Measurements from ENCODE around the gene CHD5. TPM values are rescaled to one million over a fixed set of nuclear protein-coding genes. Genes with fewer than 3 reads are reported as not detected.
"Not testable (repeated sequence)": the region's sequence is repeated elsewhere in the genome, so short reads cannot be mapped to it uniquely, and the experiment has no call there.

The CHD5 gene
- total RNA-seq, 1 donor from 2014 or later, result 0.16 TPM

- Mint-ChIP-seq H3K27me3 (ENCODE audit: low read depth) (no peaks in the 10 kb centered on the region), H3K36me3 (ENCODE audit: low read depth) (no peaks in the 10 kb centered on the region), H3K4me3 (no peak overlapping the region), H3K4me1 (no peaks in the 10 kb centered on the region), H3K9me3 (no peaks in the 10 kb centered on the region), H3K27ac (ENCODE audit: unreplicated experiment) (peak overlapping the region; percentile 35)
- TF ChIP-seq CTCF (conservative IDR thresholded peaks at IDR 0.05), result no peak
- DNase-seq (ENCODE audit: low read depth, low spot score), result no peak
Observed at GRCh38 chr1:6069573-6069972, 110.5 kb downstream of the CHD5 start.

GRCh38 chr1:6068932-6069331 is 111.2 kb downstream of the CHD5 start:
- TF ChIP-seq CTCF (conservative IDR thresholded peaks at IDR 0.05), result no peak
- no peaks in the 10 kb centered on the region for H3K36me3 Mint-ChIP-seq (ENCODE audit: low read depth)

GRCh38 chr1:6068073-6068472 is 112.0 kb downstream of the CHD5 start:
- no peaks in the 10 kb centered on the region for H3K4me1 Mint-ChIP-seq

More at GRCh38 chr1:6068932-6069331, 111.2 kb downstream of the CHD5 start:
- Mint-ChIP-seq H3K9me3 (no peaks in the 10 kb centered on the region), H3K4me1 (no peaks in the 10 kb centered on the region), H3K27me3 (ENCODE audit: low read depth) (no peaks in the 10 kb centered on the region), H3K27ac (ENCODE audit: unreplicated experiment) (no peak overlapping the region), H3K4me3 (no peak overlapping the region)
- no peak for DNase-seq (ENCODE audit: low read depth, low spot score)

GRCh38 chr1:6066680-6067079 is 113.4 kb downstream of the CHD5 start:
- no peaks in the 10 kb centered on the region for H3K36me3 Mint-ChIP-seq (ENCODE audit: low read depth)
- H3K27ac Mint-ChIP-seq (ENCODE audit: unreplicated experiment), result no peak overlapping the region
- TF ChIP-seq CTCF (conservative IDR thresholded peaks at IDR 0.05), result no peak
- H3K4me3 Mint-ChIP-seq, result no peak overlapping the region
- no peaks in the 10 kb centered on the region for H3K9me3 Mint-ChIP-seq
- DNase-seq (ENCODE audit: low read depth, low spot score), result no peak
- H3K27me3 Mint-ChIP-seq (ENCODE audit: low read depth), result no peaks in the 10 kb centered on the region
- H3K4me1 Mint-ChIP-seq, result no peaks in the 10 kb centered on the region

More at GRCh38 chr1:6068073-6068472, 112.0 kb downstream of the CHD5 start:
- H3K27me3 Mint-ChIP-seq (ENCODE audit: low read depth), result no peaks in the 10 kb centered on the region
- no peaks in the 10 kb centered on the region for H3K36me3 Mint-ChIP-seq (ENCODE audit: low read depth)
- H3K4me3 Mint-ChIP-seq, result no peak overlapping the region
- H3K27ac Mint-ChIP-seq (ENCODE audit: unreplicated experiment), result no peak overlapping the region
- DNase-seq (ENCODE audit: low read depth, low spot score), result no peak
- no peak for TF ChIP-seq CTCF (conservative IDR thresholded peaks at IDR 0.05)
- no peaks in the 10 kb centered on the region for H3K9me3 Mint-ChIP-seq

GRCh38 chr1:6065093-6065858 is 114.8 kb downstream of the CHD5 start:
- Mint-ChIP-seq H3K4me1 (no peaks in the 10 kb centered on the region), H3K27ac (ENCODE audit: unreplicated experiment) (no peak overlapping the region), H3K9me3 (no peaks in the 10 kb centered on the region), H3K27me3 (ENCODE audit: low read depth) (no peaks in the 10 kb centered on the region), H3K4me3 (no peak overlapping the region), H3K36me3 (ENCODE audit: low read depth) (no peaks in the 10 kb centered on the region)
- no peak for DNase-seq (ENCODE audit: low read depth, low spot score)
- TF ChIP-seq CTCF (conservative IDR thresholded peaks at IDR 0.05), result no peak

GRCh38 chr1:6063532-6064053 is 116.5 kb downstream of the CHD5 start:
- H3K4me3 Mint-ChIP-seq; H3K27me3 Mint-ChIP-seq (ENCODE audit: low read depth); H3K27ac Mint-ChIP-seq (ENCODE audit: unreplicated experiment); H3K9me3 Mint-ChIP-seq; H3K4me1 Mint-ChIP-seq; DNase-seq (ENCODE audit: low read depth, low spot score); H3K36me3 Mint-ChIP-seq (ENCODE audit: low read depth): not testable (repeated sequence)
